WTC11 (cell line): ENCODE data around the gene TTLL13. TPM values are rescaled to one million over a fixed set of nuclear protein-coding genes. Genes with fewer than 3 reads are reported as not detected.

Source experiments
- ATF1 ChIP-seq: sonication (generic); formaldehyde crosslinking; IDR thresholded peaks from 2 replicates; pipeline ENCODE4 v1.8.1; 2023; ENCODE audit warnings: mild to moderate bottlenecking, moderate library complexity, missing genetic modification reagents
- CREM ChIP-seq: sonication (generic); formaldehyde crosslinking; IDR thresholded peaks from 2 replicates; pipeline ENCODE4 v1.8.1; 2022; ENCODE audit warnings: mild to moderate bottlenecking, missing genetic modification reagents, moderate library complexity
- ETV6 ChIP-seq: sonication (generic); formaldehyde crosslinking; IDR thresholded peaks from 2 replicates; pipeline ENCODE4 v1.8.1; 2022; ENCODE audit warnings: mild to moderate bottlenecking, missing genetic modification reagents
- FOXP1 ChIP-seq: sonication (generic); formaldehyde crosslinking; IDR thresholded peaks from 2 replicates; pipeline ENCODE4 v1.8.0; 2022; ENCODE audit warnings: missing genetic modification reagents, mild to moderate bottlenecking, moderate library complexity, borderline replicate concordance
- GABPB1 ChIP-seq: sonication (generic); formaldehyde crosslinking; IDR thresholded peaks from 2 replicates; pipeline ENCODE4 v1.8.1; 2023; ENCODE audit warnings: mild to moderate bottlenecking, missing genetic modification reagents
- HMGXB4 ChIP-seq: sonication (generic); formaldehyde crosslinking; IDR thresholded peaks from 2 replicates; pipeline ENCODE4 v1.8.1; 2023; ENCODE audit warnings: mild to moderate bottlenecking, moderate library complexity, missing genetic modification reagents
- MAX ChIP-seq: sonication (generic); formaldehyde crosslinking; IDR thresholded peaks from 2 replicates; pipeline ENCODE4 v1.8.0; 2022; ENCODE audit warnings: mild to moderate bottlenecking, missing genetic modification reagents
- MYBL2 ChIP-seq: sonication (generic); formaldehyde crosslinking; IDR thresholded peaks from 2 replicates; pipeline ENCODE4 v1.8.1; 2023; ENCODE audit warnings: mild to moderate bottlenecking, moderate library complexity, missing genetic modification reagents
- RELA ChIP-seq: sonication (generic); formaldehyde crosslinking; IDR thresholded peaks from 2 replicates; pipeline ENCODE4 v1.8.1; 2022; ENCODE audit warnings: missing genetic modification reagents, mild to moderate bottlenecking, borderline replicate concordance
- SP1 ChIP-seq: sonication (generic); formaldehyde crosslinking; conservative IDR thresholded peaks from 2 replicates; pipeline ENCODE4 v1.8.1; 2022; ENCODE audit warnings: missing genetic modification reagents
- TCF7 ChIP-seq: sonication (generic); formaldehyde crosslinking; IDR thresholded peaks from 2 replicates; pipeline ENCODE4 v1.8.0; 2022; ENCODE audit warnings: mild to moderate bottlenecking, low read depth, missing genetic modification reagents, moderate library complexity
- TEAD1 ChIP-seq: sonication (generic); formaldehyde crosslinking; IDR thresholded peaks from 2 replicates; pipeline ENCODE4 v1.8.0; 2022; ENCODE audit warnings: mild to moderate bottlenecking, missing genetic modification reagents
- ZNF263 ChIP-seq: sonication (generic); formaldehyde crosslinking; IDR thresholded peaks from 2 replicates; pipeline ENCODE4 v1.8.1; 2022; ENCODE audit warnings: low read depth, mild to moderate bottlenecking, moderate library complexity, missing genetic modification reagents
- ZNF423 ChIP-seq: fragments of 250-450 bp; sonication (Bioruptor Pico); IDR thresholded peaks from 2 replicates; pipeline ENCODE4 v2.1.2; 2022; ENCODE audit warnings: mild to moderate bottlenecking, moderate library complexity
- total RNA-seq: library from RNA; stranded (reverse); gene quantifications from 3 replicates; pipeline ENCODE4 v1.2.3, GENCODE V29; 2021
- TF ChIP-seq, protein P1 (sequence below): sonication (generic); formaldehyde crosslinking; IDR thresholded peaks from 2 replicates; pipeline ENCODE4 v1.8.0; 2022; ENCODE audit warnings: mild to moderate bottlenecking, missing genetic modification reagents
- TF ChIP-seq, protein P2 (sequence below): sonication (generic); formaldehyde crosslinking; IDR thresholded peaks from 2 replicates; pipeline ENCODE4 v1.8.0; 2023; ENCODE audit warnings: missing genetic modification reagents
- TF ChIP-seq, protein P3 (sequence below): sonication (generic); formaldehyde crosslinking; IDR thresholded peaks from 2 replicates; pipeline ENCODE4 v1.8.1; 2022; ENCODE audit warnings: mild to moderate bottlenecking, moderate library complexity, missing genetic modification reagents
- TF ChIP-seq, protein P4 (sequence below): sonication (generic); formaldehyde crosslinking; IDR thresholded peaks from 2 replicates; pipeline ENCODE4 v1.8.0; 2023; ENCODE audit warnings: missing genetic modification reagents, mild to moderate bottlenecking, borderline replicate concordance

TTLL13 gene
- total RNA-seq, 1 experiment from 2014 or later: 0.48 TPM

GRCh38 chr15:90265271-90266060, 16.1 kb downstream of the TTLL13 start, which contains the start of gene NGRN (continued):
- TF ChIP-seq ETV6 (CRISPR knock-in tag) (peak; percentile 90), ZNF263 (CRISPR knock-in tag) (no peak), GABPB1 (CRISPR knock-in tag) (peak; percentile 84), RELA (CRISPR knock-in tag) (peak; percentile 26; the same call in 1 of the 2 replicates), SP1 (CRISPR knock-in tag) (peak; percentile 76), MYBL2 (peak; percentile 67), ATF1 (CRISPR knock-in tag) (0 out of 2 replicates have a peak, but pooled peaks have one; percentile 9), TCF7 (CRISPR knock-in tag) (no peak), HMGXB4 (CRISPR knock-in tag) (peak; percentile 81; the same call in 1 of the 2 replicates), MAX (peak; percentile 92), ZNF423 (0 out of 2 replicates have a peak, but pooled peaks have one; percentile 9), TEAD1 (CRISPR knock-in tag) (peak; percentile 21; the same call in 1 of the 2 replicates), CREM (CRISPR knock-in tag) (peak; percentile 62), FOXP1 (CRISPR knock-in tag) (peak; percentile 63; the same call in 1 of the 2 replicates)
- TF ChIP-seq, protein P1, sequence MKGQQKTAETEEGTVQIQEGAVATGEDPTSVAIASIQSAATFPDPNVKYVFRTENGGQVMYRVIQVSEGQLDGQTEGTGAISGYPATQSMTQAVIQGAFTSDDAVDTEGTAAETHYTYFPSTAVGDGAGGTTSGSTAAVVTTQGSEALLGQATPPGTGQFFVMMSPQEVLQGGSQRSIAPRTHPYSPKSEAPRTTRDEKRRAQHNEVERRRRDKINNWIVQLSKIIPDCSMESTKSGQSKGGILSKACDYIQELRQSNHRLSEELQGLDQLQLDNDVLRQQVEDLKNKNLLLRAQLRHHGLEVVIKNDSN (CRISPR knock-in tag): peak; percentile 50; the same call in 1 of the 2 replicates
- TF ChIP-seq, protein P2, sequence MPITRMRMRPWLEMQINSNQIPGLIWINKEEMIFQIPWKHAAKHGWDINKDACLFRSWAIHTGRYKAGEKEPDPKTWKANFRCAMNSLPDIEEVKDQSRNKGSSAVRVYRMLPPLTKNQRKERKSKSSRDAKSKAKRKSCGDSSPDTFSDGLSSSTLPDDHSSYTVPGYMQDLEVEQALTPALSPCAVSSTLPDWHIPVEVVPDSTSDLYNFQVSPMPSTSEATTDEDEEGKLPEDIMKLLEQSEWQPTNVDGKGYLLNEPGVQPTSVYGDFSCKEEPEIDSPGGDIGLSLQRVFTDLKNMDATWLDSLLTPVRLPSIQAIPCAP (CRISPR knock-in tag): peak; percentile 18; the same call in 1 of the 2 replicates
- TF ChIP-seq, protein P3, sequence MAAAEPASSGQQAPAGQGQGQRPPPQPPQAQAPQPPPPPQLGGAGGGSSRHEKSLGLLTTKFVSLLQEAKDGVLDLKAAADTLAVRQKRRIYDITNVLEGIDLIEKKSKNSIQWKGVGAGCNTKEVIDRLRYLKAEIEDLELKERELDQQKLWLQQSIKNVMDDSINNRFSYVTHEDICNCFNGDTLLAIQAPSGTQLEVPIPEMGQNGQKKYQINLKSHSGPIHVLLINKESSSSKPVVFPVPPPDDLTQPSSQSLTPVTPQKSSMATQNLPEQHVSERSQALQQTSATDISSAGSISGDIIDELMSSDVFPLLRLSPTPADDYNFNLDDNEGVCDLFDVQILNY (CRISPR knock-in tag): peak; percentile 80
- TF ChIP-seq, protein P4, sequence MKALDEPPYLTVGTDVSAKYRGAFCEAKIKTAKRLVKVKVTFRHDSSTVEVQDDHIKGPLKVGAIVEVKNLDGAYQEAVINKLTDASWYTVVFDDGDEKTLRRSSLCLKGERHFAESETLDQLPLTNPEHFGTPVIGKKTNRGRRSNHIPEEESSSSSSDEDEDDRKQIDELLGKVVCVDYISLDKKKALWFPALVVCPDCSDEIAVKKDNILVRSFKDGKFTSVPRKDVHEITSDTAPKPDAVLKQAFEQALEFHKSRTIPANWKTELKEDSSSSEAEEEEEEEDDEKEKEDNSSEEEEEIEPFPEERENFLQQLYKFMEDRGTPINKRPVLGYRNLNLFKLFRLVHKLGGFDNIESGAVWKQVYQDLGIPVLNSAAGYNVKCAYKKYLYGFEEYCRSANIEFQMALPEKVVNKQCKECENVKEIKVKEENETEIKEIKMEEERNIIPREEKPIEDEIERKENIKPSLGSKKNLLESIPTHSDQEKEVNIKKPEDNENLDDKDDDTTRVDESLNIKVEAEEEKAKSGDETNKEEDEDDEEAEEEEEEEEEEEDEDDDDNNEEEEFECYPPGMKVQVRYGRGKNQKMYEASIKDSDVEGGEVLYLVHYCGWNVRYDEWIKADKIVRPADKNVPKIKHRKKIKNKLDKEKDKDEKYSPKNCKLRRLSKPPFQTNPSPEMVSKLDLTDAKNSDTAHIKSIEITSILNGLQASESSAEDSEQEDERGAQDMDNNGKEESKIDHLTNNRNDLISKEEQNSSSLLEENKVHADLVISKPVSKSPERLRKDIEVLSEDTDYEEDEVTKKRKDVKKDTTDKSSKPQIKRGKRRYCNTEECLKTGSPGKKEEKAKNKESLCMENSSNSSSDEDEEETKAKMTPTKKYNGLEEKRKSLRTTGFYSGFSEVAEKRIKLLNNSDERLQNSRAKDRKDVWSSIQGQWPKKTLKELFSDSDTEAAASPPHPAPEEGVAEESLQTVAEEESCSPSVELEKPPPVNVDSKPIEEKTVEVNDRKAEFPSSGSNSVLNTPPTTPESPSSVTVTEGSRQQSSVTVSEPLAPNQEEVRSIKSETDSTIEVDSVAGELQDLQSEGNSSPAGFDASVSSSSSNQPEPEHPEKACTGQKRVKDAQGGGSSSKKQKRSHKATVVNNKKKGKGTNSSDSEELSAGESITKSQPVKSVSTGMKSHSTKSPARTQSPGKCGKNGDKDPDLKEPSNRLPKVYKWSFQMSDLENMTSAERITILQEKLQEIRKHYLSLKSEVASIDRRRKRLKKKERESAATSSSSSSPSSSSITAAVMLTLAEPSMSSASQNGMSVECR: peak; percentile 76; the same call in 1 of the 2 replicates
